Endothelial cell of umbilical vein (primary cell): ENCODE measurements around the gene WDR5. TPM values are rescaled to one million over a fixed set of nuclear protein-coding genes. Genes with fewer than 3 reads are reported as not detected.

Experiments used
- BruUV-seq: library from RNA; stranded (reverse); fragments of 400-500 nt; replicated peaks from 2 replicates; lab custom pipeline; 2021; lab: Mats Ljungman, UMichigan
- CTCF ChIA-PET: fragments of 300-600, 350-600 bp; sonication (Branson Sonifier 250); formaldehyde crosslinking; loops from one replicate; lab custom pipeline; 2021; ENCODE audit warnings: antibody characterized with exemption, inconsistent platforms; lab: Charles Lee
- POLR2A ChIA-PET: fragments of 300-600, 350-600 bp; sonication (Branson Sonifier 250); formaldehyde crosslinking; loops from one replicate; lab custom pipeline; 2021; ENCODE audit warnings: antibody characterized with exemption, inconsistent platforms; lab: Charles Lee
- DNase-seq: peaks from one replicate; pipeline ENCODE4 v3.0.0-alpha.2; 2011; ENCODE audit warnings: low read depth, low spot score
- FAIRE-seq: peaks from 2 replicates; lab custom pipeline; 2011; peaks lifted over from hg19 to GRCh38; lab: Jason Lieb, UNC
- H2AFZ ChIP-seq: 2 replicates; pipeline ENCODE4 v1.6.0; 2012; ENCODE audit warnings: low read depth, low read length, control low read depth, inconsistent platforms
- H3K27ac ChIP-seq: 2 replicates; pipeline ENCODE4 v1.5.1; 2011; ENCODE audit warnings: low read depth, mild to moderate bottlenecking, control low read depth, low read length, moderate library complexity; ENCODE audit not compliant: insufficient read depth
- H3K27me3 ChIP-seq, 2 experiments: 2 replicates each; pipeline versions ENCODE4 v1.6.0 to v1.6.1; 2011; ENCODE audit warnings: low read length in 2 of 2, mixed read lengths in 1 of 2; ENCODE audit not compliant: control insufficient read depth in 2 of 2, insufficient read depth in 2 of 2
- H3K36me3 ChIP-seq, 2 experiments: 2 replicates in 1 of 2; 3 replicates in 1 of 2; pipeline ENCODE4 v1.5.1; 2011; ENCODE audit warnings: low read length in 2 of 2, mild to moderate bottlenecking in 1 of 2, moderate library complexity in 1 of 2; ENCODE audit not compliant: control insufficient read depth in 2 of 2, insufficient read depth in 2 of 2; ENCODE audit errors: extremely low read depth in 1 of 2
- H3K4me1 ChIP-seq: 3 replicates; pipeline ENCODE4 v1.5.1; 2011; ENCODE audit warnings: mild to moderate bottlenecking, low read length; ENCODE audit not compliant: control insufficient read depth, insufficient read depth; ENCODE audit errors: extremely low read depth
- H3K4me2 ChIP-seq: 2 replicates; pipeline ENCODE4 v1.6.1; 2011; ENCODE audit warnings: low read length, control low read depth, mixed read lengths; ENCODE audit not compliant: insufficient read depth
- H3K4me3 ChIP-seq, 3 experiments: fragments of 200-600 bp in 1 of 3; sonication (generic), shearing (Covaris generic) in 1 of 3; replicated peaks in 1 of 3; 2 replicates each; pipeline ENCODE4 v1.5.1; 2011 to 2016; ENCODE audit warnings: control low read depth in 3 of 3, low read length in 3 of 3, mild to moderate bottlenecking in 2 of 3, inconsistent platforms in 1 of 3, low read depth in 1 of 3, moderate library complexity in 1 of 3; ENCODE audit not compliant: insufficient read depth in 1 of 3
- H3K79me2 ChIP-seq: 2 replicates; pipeline ENCODE4 v1.6.0; 2012; ENCODE audit warnings: low read length, inconsistent platforms; ENCODE audit not compliant: control insufficient read depth, insufficient read depth
- H3K9ac ChIP-seq: replicated peaks from 2 replicates; pipeline ENCODE3; 2011; ENCODE audit warnings: low read length, control low read depth; ENCODE audit not compliant: insufficient read depth; ENCODE audit errors: extremely low read depth
- H3K9me1 ChIP-seq: replicated peaks from 3 replicates; pipeline ENCODE4 v1.6.0; 2011; ENCODE audit warnings: mild to moderate bottlenecking, low read length; ENCODE audit not compliant: control insufficient read depth, insufficient read depth; ENCODE audit errors: extremely low read depth
- H3K9me3 ChIP-seq: replicated peaks from 2 replicates; pipeline ENCODE4 v1.5.1; 2012; ENCODE audit warnings: low read length, inconsistent platforms; ENCODE audit not compliant: control insufficient read depth, insufficient read depth
- H4K20me1 ChIP-seq: replicated peaks from 2 replicates; pipeline ENCODE3; 2011; ENCODE audit warnings: mild to moderate bottlenecking, low read length; ENCODE audit not compliant: control insufficient read depth, insufficient read depth; ENCODE audit errors: extremely low read depth
- EZH2 ChIP-seq: IDR thresholded peaks from 2 replicates; pipeline ENCODE4 v1.6.1; 2012; ENCODE audit warnings: borderline replicate concordance, low read depth, mild to moderate bottlenecking, moderate library complexity, low read length, inconsistent platforms; ENCODE audit not compliant: severe bottlenecking
- FOS ChIP-seq: IDR thresholded peaks from 2 replicates; pipeline ENCODE4 v1.6.1; 2011; ENCODE audit warnings: mild to moderate bottlenecking, low read length, moderate library complexity, borderline replicate concordance; ENCODE audit not compliant: insufficient read depth
- GATA2 ChIP-seq: IDR thresholded peaks from 2 replicates; pipeline ENCODE4 v1.7.0; 2011; ENCODE audit warnings: low read depth, mild to moderate bottlenecking, moderate library complexity, mixed read lengths, low read length; ENCODE audit not compliant: insufficient read length, insufficient read depth
- JUN ChIP-seq: IDR thresholded peaks from 2 replicates; pipeline ENCODE4 v1.6.1; 2011; ENCODE audit warnings: borderline replicate concordance, low read depth; ENCODE audit not compliant: insufficient read length, insufficient read depth
- MYC ChIP-seq: IDR thresholded peaks from one replicate; pipeline ENCODE4 v1.6.1; 2011; ENCODE audit warnings: mild to moderate bottlenecking, low read depth, low read length
- POLR2A ChIP-seq: IDR thresholded peaks from 2 replicates; pipeline ENCODE4 v1.6.1; 2012; ENCODE audit warnings: low read depth, mild to moderate bottlenecking, control low read depth, low read length
- POLR2AphosphoS5 ChIP-seq: IDR thresholded peaks from 2 replicates; pipeline ENCODE4 v1.6.1; 2012; ENCODE audit warnings: low read depth, mild to moderate bottlenecking, control low read depth, low read length, moderate library complexity; ENCODE audit not compliant: insufficient read depth
- dilution Hi-C: fragments of 300-500 bp; cut with MboI; formaldehyde crosslinking; loops from one replicate; pipeline ENCODE4 v1.15.0; 2019; ENCODE audit warnings: low sequenced_read_pairs; ENCODE audit not compliant: extremely low pct_ligation_motif_present
- intact Hi-C: fragments of 100-400 bp; cut with micrococcal nuclease; formaldehyde crosslinking; loops from one replicate; pipeline ENCODE4 v1.10.0; 2022
- polyA plus RNA-seq, 4 experiments: library from polyadenylated mRNA; depleted of rRNA in 3 of 4; stranded (reverse) in 3 of 4; unstranded in 1 of 4; fragments of >200 nt; gene quantifications; 2 replicates each; pipeline versions ENCODE4 v1.2.1 to v1.2.3, GENCODE V29; 2011 to 2012; ENCODE audit warnings: missing spikeins in 1 of 4
- total RNA-seq: library from RNA; stranded (reverse); gene quantifications from 2 replicates; pipeline ENCODE4 v1.2.3, GENCODE V29; 2021
- TF ChIP-seq, protein P1 (sequence below): IDR thresholded peaks from 2 replicates; pipeline ENCODE4 v1.6.1; 2011; ENCODE audit not compliant: insufficient read depth, insufficient read length
- TF ChIP-seq, protein P2 (sequence below), 2 donors: IDR thresholded peaks; 1 replicate in 1 of 2; 2 replicates in 1 of 2; pipeline ENCODE4 v1.5.1; 2011; ENCODE audit warnings: low read length in 2 of 2, mild to moderate bottlenecking in 2 of 2, moderate library complexity in 2 of 2, control low read depth in 1 of 2, inconsistent platforms in 1 of 2, low read depth in 1 of 2; ENCODE audit not compliant: insufficient read depth in 1 of 2; ENCODE audit errors: extremely low read depth in 1 of 2

WDR5 gene
- total and polyA plus RNA-seq, 2 donors (not counting 3 experiments of a cell fraction or from before 2014, with no cell fraction given): 32.1 to 42.5 TPM

DNA sequence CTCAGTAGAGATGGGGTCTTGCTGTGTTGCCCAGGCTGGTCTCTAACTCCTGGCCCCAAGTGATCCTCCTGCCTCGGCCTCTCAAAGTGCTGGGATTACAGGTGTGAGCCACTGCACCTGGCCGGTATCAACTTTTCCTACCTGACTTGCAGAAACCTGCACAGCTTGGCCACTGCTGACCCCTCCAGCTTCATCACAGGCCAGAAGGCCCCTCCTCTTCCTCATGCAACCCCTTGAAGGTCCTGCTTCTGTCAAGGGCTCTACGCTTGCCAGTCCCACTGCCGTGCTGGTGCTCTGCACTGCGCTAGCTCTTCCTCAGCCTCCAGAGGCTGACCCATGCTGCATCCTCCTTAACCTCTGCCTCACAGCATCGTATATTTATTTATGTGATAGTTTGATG lies 61.0 kb downstream of the WDR5 start:
- FAIRE-seq: no peak
- POLR2A ChIA-PET: no interaction called here

DNA sequence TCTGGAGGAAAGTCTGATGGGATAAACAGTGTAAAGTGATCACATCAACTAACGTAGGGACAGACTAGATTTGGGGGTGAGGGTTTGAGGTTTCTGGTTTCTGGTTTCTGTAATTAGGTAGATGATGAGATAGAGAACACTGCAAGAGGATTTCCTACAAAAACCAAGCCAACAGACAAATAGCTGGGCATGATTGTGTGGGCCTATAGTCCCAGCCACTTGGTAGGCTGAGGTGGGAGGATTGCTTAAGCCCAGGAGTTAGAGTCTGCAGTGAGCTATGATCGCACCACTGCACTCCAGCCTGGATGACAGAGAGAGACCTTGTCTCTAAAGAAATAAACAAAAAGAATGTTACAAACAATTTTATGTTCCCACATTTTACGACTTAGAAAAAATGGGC lies 62.9 kb downstream of the WDR5 start:
- no peak overlapping the region for H3K4me3 ChIP-seq
- no peaks in the 10 kb centered on the region for H3K9me3 ChIP-seq
- H4K20me1 ChIP-seq: no peaks in the 10 kb centered on the region
- no peak overlapping the region for H2AFZ ChIP-seq
- FAIRE-seq: no peak
- H3K27ac ChIP-seq: no peak overlapping the region
- ChIA-PET CTCF (interaction anchor here (1.0 to 1.4 kb wide), 2 partner anchors 28 to 70 kb away, joined by 3 to 4 read pairs; no protein-coding TSS in a partner anchor), POLR2A (no interaction called here)
- no peaks in the 10 kb centered on the region for H3K79me2 ChIP-seq
- no peak for DNase-seq
- BruUV-seq: no TSS peak
- TF ChIP-seq, protein P1, sequence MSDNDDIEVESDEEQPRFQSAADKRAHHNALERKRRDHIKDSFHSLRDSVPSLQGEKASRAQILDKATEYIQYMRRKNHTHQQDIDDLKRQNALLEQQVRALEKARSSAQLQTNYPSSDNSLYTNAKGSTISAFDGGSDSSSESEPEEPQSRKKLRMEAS: no peak
- TF ChIP-seq, protein P2, sequence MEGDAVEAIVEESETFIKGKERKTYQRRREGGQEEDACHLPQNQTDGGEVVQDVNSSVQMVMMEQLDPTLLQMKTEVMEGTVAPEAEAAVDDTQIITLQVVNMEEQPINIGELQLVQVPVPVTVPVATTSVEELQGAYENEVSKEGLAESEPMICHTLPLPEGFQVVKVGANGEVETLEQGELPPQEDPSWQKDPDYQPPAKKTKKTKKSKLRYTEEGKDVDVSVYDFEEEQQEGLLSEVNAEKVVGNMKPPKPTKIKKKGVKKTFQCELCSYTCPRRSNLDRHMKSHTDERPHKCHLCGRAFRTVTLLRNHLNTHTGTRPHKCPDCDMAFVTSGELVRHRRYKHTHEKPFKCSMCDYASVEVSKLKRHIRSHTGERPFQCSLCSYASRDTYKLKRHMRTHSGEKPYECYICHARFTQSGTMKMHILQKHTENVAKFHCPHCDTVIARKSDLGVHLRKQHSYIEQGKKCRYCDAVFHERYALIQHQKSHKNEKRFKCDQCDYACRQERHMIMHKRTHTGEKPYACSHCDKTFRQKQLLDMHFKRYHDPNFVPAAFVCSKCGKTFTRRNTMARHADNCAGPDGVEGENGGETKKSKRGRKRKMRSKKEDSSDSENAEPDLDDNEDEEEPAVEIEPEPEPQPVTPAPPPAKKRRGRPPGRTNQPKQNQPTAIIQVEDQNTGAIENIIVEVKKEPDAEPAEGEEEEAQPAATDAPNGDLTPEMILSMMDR (IDR thresholded peaks at IDR 0.05; ENCODE audit: extremely low read depth in 1 of 2, insufficient read depth in 1 of 2, low read depth in 1 of 2, low read length in 2 of 2): no peak
- TF ChIP-seq JUN: no peak
- TF ChIP-seq MYC: no peak
- TF ChIP-seq POLR2AphosphoS5: no peak
- TF ChIP-seq POLR2A: no peak
- TF ChIP-seq FOS: no peak
- no peak for TF ChIP-seq EZH2
- no peak for TF ChIP-seq GATA2
- no peak overlapping the region for H3K9ac ChIP-seq
- intact Hi-C loops (no loop called here), dilution Hi-C loops (no loop called here)
- H3K4me1 ChIP-seq: no peaks in the 10 kb centered on the region
- H3K4me2 ChIP-seq: no peak overlapping the region
- H3K27me3 ChIP-seq: peaks cover 2 to 17% of the 10 kb centered on the region in 2 experiments
- no peaks in the 10 kb centered on the region for H3K36me3 ChIP-seq
- H3K9me1 ChIP-seq: no peaks in the 10 kb centered on the region

More for the DNA sequence above, 61.0 kb downstream of the WDR5 start:
- no peak overlapping the region for H2AFZ ChIP-seq
- H4K20me1 ChIP-seq: no peaks in the 10 kb centered on the region
- no peaks in the 10 kb centered on the region for H3K9me3 ChIP-seq
- intact Hi-C loops: no loop called here
- dilution Hi-C loops: no loop called here
- H3K9me1 ChIP-seq: no peaks in the 10 kb centered on the region
- no peak overlapping the region for H3K27ac ChIP-seq
- H3K4me1 ChIP-seq: no peaks in the 10 kb centered on the region
- BruUV-seq: no TSS peak
- CTCF ChIA-PET: interaction anchor here (0.7 to 1.1 kb wide), 2 partner anchors 18 to 209 kb away, joined by 3 read pairs; no protein-coding TSS in a partner anchor
- no peak overlapping the region for H3K9ac ChIP-seq
- no peak overlapping the region for H3K4me2 ChIP-seq
- TF ChIP-seq, protein P2 (IDR thresholded peaks at IDR 0.05; ENCODE audit: extremely low read depth in 1 of 2, insufficient read depth in 1 of 2, low read depth in 1 of 2, low read length in 2 of 2): no peak
- TF ChIP-seq FOS (no peak), JUN (no peak), POLR2AphosphoS5 (no peak), EZH2 (no peak)
- DNase-seq: no peak
- H3K27me3 ChIP-seq: peaks cover 2 to 16% of the 10 kb centered on the region in 2 experiments
- H3K79me2 ChIP-seq: no peaks in the 10 kb centered on the region
- no peaks in the 10 kb centered on the region for H3K36me3 ChIP-seq
- no peak overlapping the region for H3K4me3 ChIP-seq
